ENCODE results near the gene ZNF337.

- no peak for TF ChIP-seq CTCF (conservative IDR thresholded peaks at IDR 0.05 in 1 of 2, IDR thresholded peaks at IDR 0.05 in 1 of 2; ENCODE audit: extremely low read depth in 1 of 2, insufficient read depth in 1 of 2, low read depth in 1 of 2, low read length in 2 of 2)
- TF ChIP-seq EZH2 (IDR thresholded peaks at IDR 0.05; ENCODE audit: borderline replicate concordance, low read length): no peak
These were observed 4.2 kb downstream of the ZNF337 start for GRCh38 chr20:25692499-25692898.

Data from mammary epithelial cell (primary cell).